GM18873 (cell line): Measurements from ENCODE around the gene PLEKHH1.
"Not testable (repeated sequence)": the region's sequence is repeated elsewhere in the genome, so short reads cannot be mapped to it uniquely, and the experiment has no call there.

Source experiments
- ATAC-seq: cut with Tn5 transposase; IDR thresholded peaks from one replicate; pipeline ENCODE4 v1.9.1; 2021; ENCODE audit warnings: mild to moderate bottlenecking, moderate library complexity, moderate number of reproducible peaks; ENCODE audit not compliant: unreplicated experiment, low FRiP score

PLEKHH1 gene

DNA sequence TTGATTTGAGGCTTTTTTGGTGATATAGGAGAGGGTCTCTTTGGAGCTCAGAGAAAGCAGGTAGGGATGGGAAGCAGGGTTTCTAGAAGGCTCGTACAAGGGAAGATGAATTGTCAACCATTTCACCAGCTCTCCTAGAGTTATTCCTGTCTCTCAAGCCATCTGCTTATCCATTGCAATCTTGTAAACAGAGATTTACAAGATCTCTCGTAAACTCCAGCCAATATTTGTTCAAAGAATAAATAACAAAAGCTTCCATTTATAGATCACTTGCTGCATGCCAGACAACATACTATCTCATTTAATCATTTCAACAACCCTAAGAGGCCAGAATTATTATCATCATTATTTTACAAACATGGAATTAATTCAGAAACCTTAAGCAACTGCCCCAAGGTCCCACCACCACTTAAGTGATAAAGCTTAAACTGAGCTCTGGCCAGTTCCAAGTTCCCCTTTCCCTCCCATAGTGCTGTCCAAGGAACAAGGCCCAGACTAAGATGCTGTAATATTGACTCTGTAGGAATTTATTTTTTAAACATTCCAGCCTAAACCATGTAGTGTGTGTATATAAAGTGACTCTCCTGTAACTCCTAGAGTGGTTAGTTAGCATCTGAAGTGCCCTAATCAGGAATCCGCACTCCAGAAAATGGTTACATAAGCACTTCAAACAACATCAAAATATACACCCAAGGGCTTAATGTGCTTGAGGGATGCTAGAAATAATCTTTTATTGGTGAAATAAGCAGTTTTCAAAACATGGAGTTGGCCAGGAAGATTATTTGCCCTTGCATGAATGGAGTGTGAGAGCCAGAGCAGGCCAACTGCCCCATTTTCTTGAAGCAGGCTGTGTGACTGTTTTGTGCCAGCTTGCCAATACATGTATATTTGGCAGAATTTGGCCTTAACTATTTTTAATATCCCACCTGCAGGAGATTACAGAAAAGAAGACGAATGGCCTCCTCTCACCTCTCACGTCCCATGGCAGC lies 2.8 kb upstream of the PLEKHH1 start:
- no peak for ATAC-seq

DNA sequence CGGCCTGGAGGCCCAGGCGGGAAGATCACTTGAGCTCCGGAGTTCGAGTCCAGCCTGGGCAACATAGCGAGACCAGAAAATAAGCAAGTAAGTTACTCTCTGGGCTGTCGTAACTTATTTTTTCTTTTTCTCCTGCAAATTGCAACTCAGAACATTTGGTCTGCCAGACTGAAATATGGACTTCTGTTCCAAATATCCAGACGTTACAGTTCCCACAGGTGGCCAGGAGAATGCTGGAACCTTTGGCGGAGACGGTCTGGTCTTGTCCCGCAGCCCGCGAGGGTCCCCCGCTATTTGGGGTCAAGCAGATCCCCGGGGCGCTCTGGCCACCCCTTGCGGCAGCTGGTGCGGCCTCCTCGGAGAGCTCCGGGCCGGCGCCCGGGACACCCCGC lies 488 bp upstream of the PLEKHH1 start:
- no peak for ATAC-seq

DNA sequence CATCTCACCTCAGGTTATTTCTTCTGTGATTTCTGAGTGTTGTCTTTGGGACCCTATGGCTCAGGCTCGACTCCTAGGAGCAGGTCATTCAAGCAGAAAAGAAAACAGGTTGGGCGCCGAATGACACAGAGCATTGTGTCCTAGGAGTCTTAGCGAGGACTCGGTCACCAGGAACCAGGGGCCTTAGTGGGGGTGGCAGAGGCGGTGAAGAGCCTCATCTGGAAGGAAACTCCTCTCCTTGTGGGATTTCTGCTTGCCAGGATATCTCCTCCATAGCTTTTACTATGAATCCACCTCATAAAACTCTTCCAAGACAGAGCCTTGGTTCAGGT lies 630 bp downstream of the PLEKHH1 start:
- ATAC-seq = no peak

DNA sequence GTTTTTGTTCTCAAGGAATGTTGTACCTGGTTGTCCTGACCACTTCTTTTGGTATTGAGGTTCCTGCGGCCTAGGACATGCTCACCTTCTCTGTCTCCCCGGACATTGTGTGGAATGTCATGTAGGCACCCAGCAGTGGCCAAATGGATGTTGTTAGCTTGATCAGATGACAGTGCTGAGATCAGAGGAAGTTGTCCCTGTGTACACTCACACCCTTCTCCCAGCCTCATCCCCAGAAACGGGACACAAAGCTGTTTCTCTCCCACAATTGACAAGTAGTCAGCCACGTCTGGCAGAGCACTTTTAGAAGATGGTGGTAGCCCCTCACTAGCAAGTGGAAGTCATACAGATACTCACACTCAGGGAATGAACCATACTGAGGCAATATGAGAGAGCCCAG lies 3.0 kb downstream of the PLEKHH1 start:
- ATAC-seq = no peak

DNA sequence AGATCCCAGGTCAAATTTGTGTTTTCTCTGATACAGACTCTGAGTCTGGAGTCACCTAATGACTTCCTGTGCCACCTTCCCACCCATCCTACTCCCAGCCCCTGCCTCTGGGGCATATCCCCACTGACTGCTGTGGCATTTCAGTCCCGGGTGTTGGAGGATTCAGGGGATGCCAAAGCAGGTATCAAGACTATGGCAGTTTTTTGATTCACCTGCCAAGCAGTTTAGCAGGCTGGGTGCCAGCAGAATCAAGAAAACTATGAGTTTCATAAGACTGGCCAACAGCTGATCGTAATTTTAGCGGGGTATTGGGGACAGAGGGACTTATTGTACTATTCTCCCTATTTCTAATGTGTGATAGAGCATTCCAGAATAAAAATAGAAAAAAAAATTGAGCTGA lies 4.6 kb downstream of the PLEKHH1 start:
- no peak for ATAC-seq

DNA sequence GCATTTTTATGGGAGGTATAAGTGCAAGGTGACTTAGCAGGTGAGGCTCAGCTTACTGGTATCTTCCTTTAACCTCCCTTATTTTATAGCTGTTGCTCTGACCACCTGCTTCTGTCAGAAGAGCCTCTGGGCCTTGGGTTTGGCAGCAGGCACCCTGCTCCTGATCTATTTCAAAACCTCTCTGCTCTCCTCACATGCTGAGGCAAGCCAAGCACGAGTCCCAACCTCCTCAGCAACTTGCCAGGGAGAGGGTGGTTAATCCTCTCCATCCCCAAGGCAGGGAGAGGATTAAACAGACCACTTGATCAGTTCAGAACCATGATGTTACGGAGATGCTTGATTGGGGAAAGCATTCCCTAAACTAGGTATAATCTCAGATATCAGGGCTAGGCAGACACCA lies 5.4 kb downstream of the PLEKHH1 start:
- ATAC-seq = no peak

DNA sequence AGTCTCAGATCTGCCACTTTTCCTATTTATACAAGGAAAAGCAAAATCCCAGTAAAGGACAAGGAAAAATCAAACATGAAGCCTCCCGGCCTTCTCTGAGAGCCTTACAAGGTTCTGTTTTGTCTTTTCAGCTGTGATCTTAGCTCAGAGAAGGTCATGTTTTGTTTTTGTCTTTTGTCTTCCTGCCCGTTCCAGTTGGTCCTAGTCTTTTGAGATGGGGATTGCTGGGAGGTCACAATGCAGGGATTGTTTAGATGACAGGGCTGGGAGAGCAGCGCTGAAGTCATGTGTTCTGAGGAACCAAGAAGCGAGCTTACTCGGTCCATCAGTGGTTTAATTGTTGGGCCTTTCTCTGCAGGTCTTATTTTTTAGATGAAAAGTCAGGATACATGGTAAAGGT lies 6.0 kb downstream of the PLEKHH1 start:
- no peak for ATAC-seq

DNA sequence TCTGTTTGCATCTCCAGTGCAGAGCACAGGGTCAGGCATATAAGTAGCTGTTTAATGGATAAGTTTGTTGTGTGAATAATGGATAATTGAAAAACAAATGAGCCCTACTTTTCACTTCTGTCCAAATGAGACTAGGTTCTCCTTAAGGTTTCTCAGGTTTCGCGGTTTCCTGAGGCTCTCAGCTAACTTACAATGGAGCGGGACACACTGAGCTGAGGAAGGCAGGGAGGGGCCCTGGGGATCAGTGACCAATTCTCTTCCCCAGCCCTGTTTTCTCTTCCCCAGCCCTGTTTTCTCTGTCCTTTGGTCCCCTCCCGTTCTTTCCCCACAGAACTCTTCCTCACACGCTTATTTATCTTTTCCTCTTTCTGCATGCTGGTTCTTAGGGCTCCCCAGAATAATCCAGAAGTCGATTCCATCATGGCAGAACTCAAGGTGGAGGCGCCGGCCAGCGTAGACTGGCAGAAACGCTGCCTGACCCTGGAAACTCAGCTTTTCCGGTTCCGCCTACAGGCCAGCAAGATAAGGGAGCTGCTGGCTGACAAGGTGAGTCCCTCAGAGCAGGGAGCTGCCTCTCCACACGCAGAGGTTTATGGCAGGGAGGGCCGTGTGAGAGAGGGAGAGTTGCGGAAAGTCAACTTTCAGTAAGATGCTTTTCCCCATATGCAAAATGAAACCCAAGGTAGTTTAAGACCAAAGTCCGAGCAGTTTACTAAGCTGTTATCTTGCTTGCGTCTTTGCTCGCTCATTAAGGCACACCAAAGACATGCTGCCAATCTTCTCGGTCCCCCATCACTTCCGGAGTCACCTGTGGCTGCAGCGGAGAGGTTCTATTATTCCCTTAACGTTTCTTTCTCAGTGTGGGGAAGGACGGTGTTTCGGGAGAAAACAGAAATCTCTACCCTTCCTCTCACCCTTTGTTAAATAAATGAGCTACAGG lies 8.6 kb downstream of the PLEKHH1 start:
- ATAC-seq = no peak

DNA sequence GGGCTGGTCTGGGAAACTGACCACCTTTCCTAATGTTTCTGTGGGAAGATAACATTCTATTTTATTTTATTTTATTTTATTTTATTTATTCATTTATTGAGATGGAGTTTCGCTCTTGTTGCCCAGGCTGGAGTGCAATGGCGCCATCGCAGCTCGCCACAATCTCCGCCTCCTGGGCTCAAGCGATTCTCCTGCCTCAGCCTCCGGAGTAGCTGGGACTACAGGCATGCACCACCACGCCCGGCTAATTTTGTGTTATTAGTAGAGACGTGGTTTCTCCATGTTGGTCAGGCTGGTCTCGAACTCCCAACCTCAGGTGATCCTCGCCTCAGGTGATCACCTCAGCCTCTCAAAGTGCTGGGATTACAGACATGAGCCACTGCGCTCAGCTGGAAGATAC lies 9.5 kb downstream of the PLEKHH1 start:
- not testable (repeated sequence) for ATAC-seq

DNA sequence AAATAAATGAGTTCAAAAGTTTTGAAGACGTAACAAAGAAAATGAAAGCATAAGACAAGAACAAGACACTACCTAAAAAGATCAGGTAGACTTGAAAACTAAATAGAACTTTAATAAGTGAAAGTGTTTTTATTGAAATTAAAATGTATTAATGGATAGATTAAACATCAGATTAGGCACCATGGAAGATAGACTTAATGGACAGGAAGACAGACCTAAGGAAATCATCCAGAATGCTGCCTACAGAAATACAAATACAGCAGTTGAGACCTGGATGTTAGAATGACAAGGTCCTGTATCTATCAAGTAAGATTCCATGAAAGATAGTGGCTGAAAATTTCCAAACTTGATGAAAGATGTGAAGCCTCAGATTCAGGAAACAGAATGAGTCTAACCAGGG lies 11.5 kb downstream of the PLEKHH1 start:
- ATAC-seq = no peak

DNA sequence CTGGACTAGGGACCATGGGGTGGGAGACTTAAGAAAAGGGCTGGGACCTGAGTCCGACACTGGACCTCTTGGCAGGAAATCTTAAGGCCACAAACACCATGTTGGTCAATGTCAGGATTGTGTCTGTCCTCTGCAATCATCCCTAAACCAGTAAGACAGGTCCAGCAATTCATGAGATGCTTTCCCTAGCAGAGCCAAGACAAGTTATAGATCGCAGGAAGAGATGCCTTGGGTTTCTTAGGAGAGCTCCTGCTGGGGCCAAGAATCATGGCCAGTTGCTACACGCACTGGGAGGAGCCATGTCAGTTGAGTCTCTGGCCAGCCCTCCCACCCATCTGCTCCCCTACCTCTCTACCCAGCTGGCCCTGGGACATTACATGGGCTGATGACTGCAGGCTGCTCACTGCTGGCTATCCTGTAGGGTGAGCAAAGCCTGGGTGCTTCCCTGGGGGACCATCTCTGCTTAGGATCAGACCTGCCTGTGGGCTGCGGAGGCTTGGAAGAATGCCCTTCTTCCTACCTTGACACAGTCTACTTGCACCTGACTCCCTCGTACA lies 14.2 kb downstream of the PLEKHH1 start:
- no peak for ATAC-seq

DNA sequence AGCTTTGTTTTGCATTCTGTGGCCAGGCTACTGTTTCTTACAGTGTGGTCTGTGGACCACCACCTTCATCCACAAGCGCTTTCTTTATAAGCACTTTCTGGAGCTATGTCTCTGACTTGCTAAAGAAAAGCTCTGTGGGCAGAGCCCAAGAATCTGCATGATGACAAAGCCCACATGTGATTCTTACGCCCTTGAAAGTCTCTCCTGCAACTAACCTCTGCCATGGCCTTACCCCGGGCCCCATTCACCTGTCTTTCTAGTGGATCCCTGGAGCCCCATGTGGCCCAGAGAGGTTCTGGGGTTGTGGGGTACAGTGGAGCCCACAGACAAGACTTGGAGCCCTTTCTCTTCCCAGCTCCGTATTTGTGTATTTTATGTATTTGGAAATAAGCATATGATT lies 16.6 kb downstream of the PLEKHH1 start:
- ATAC-seq = no peak

DNA sequence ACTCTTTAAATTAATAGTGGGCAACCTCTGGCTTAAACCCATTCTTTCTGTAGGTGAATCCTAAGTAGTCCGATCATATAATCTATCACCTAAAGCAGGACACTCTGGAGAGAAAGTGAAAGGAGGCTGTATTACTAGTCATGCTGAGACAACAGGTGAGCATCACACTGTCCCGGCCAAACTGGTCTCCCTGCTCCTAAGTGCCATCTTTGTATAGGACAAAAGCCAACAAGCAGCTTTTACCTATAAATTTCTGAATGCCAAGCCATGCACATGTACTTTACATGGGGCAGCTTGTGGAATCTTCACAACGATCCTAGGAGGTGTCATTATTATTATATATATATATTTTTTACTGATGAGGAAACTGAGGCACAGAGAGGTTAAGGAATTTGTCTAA lies 18.0 kb downstream of the PLEKHH1 start:
- ATAC-seq = no peak

DNA sequence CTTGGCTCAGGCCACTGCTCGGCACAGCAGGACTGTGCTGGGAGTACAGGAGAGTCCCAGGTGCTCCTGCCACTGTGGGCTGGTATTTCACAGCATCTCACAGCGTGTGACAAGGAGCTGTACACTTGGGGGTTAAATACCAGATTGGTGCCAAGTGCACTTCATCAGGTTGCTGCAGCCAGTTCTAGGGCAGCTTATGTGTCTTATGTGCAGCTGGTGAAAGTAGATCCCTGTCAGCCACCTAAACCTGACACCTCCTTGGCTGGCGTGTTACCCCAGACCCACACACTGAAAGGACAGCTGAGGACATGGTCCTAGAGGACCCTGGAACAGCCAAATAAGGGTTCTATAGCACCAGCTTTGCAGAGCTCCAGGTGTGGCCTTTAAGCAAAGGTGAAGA lies 18.9 kb downstream of the PLEKHH1 start:
- no peak for ATAC-seq

DNA sequence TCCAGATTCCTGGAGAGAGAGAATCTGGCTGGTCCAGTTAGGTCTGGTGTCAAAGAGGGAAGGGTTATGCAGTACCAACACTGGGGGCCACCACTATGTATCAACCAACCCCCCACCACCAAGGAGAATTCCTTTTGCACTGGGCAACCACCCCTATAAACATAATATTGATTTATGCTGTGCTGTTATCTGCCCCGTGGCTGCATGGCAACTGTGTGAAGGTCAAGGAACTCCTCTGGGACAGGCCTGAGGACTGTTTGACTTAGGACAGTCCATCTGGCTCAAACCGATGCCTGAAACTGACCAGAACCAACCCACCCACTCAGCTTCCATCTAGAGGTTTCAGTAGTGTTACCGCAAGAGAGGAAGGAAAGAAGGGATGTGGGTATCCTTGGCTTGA lies 20.5 kb downstream of the PLEKHH1 start:
- no peak for ATAC-seq

DNA sequence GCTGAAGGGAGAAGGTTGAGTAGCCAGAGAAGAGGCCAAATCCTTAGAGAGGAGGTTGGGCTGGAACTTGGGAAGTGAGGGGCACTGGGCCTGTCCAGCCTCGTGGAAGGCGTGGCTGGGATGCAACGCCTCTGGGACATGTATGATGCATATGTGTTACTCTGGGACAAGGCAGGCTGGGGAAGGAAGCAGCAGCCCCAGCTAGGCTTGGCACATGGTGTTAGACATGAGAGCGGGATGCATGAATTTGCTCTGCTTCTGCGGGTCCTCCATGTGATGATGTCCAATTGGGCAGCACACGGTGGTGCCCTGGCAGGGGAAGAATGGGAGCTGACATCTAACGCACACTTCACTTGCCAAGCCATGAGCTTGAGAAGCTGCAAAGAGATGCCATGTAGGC lies 21.3 kb downstream of the PLEKHH1 start:
- ATAC-seq = no peak

DNA sequence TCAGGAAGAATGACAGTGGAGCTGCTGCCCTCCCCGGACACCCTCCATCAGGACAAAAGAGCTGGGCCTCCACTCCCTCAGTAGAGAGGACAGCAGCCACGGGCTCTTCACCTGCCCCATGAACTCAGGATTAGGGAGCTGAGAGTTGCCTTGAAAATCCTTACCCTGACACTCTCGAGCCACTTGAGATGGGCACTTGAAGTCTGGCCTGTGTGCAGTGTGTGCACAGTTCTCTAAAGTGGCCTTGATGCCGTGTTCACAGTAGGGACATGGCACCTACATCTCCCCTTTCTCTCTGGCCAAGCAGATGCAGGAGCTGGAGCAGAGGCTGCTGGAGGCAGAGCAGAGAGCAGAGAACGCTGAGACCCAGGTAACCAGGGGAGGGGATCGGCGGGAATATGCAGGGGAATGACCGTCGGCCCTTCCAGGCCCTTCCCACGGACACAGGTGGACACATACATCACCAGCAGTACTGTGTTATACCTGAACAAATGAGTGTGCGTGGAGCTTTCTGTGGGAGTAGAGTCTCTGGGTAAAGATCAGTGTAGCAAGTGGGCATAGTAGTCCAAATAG lies 22.5 kb downstream of the PLEKHH1 start:
- no peak for ATAC-seq

DNA sequence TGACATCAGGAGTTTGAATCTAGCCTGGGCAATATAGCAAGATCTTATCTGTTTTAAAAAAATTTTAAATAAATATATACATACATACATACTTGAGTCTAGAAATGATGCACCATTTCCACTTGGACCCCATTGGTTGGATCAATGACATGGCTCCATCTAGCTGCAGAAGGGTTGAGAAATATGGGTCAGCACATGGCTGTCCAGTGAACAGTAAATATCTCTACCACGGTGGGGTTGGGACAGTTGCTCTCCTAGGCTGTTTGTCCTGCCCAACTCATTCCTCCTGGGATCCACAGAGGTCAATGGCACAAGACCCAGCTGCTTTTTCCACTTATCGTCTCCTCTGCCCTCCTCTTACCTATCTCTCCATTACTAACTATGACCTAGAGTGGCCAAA lies 23.6 kb downstream of the PLEKHH1 start:
- ATAC-seq = no peak

DNA sequence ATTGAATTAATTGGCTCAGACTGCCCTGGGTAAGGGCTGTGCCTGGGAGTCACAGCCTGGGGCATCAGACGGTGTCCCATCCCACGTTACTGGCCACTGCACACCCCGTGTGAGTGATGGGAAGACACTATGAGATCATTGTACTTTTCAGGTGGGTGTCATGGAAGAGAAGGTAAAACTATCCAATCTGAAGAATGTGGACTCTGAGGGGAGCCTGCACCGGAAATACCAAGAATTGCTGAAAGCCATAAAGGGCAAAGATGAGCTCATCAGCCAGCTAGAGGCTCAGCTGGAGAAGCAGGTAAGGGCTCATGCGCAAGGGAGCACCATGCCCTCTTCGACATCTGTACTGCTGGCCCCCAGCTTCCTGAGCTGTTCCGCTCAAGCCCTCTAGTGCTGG lies 24.0 kb downstream of the PLEKHH1 start:
- ATAC-seq = no peak

DNA sequence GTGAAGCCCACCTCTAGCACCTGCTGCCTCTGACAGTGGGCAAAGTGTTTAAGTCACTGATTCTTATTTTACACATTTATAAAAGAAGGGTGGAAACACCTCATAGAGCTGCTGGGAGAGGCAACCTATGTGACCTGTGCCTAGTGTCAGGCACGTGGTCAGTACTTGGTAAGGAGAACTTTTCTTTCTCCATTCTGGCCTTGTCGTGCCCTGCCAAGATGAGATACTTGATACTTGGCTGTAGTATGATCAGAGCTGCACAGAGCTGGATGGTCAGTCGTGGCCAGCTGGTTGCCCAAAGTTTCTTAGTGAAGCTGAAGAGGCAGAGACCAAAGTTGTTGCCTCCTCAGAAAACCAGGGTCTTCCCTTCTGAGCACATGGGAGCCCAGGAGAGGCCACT lies 24.6 kb downstream of the PLEKHH1 start:
- no peak for ATAC-seq

DNA sequence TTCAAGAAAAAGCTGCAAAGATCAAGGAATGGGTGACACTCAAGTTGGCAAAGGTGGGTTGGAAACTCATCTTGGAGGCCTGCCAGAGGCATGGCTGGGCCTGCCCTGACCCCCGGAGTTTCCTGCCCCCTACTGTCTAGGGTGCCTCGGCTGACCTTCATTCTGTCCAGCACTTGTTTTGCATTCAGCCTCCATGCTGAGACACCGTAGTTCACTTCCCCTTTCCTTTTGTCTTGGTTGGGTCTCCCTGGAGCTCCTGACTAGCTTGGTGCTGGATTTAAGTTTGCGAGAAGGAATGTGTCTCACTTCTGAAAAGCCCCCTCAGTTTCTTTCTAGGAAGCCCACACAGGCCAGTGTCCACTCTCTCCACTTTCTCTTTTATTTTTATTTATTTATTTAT lies 26.5 kb downstream of the PLEKHH1 start:
- no peak for ATAC-seq
